ENCODE results near the gene SNTG2.
"Not testable (repeated sequence)": the region's sequence is repeated elsewhere in the genome, so short reads cannot be mapped to it uniquely, and the experiment has no call there.

Gene SNTG2

GRCh38 chr2:1378456-1379150 lies 428.0 kb downstream of the SNTG2 start:
- no peak for DNase-seq
- H3K27me3 Mint-ChIP-seq = no peaks in the 10 kb centered on the region
- H3K9me3 Mint-ChIP-seq = no peaks in the 10 kb centered on the region
- no peaks in the 10 kb centered on the region for H3K4me1 Mint-ChIP-seq (ENCODE audit: low read depth in 2 of 2)
- ATAC-seq (replicated peaks) = no peak
- H3K4me3 Mint-ChIP-seq = no peak overlapping the region
- H3K36me3 Mint-ChIP-seq (ENCODE audit: insufficient read depth) = no peaks in the 10 kb centered on the region
- no peak overlapping the region for H3K27ac Mint-ChIP-seq

GRCh38 chr2:1381644-1382043 lies 431.0 kb downstream of the SNTG2 start:
- ATAC-seq (replicated peaks) = no peak
- H3K4me1 Mint-ChIP-seq (ENCODE audit: low read depth in 2 of 2) = no peaks in the 10 kb centered on the region

DNA sequence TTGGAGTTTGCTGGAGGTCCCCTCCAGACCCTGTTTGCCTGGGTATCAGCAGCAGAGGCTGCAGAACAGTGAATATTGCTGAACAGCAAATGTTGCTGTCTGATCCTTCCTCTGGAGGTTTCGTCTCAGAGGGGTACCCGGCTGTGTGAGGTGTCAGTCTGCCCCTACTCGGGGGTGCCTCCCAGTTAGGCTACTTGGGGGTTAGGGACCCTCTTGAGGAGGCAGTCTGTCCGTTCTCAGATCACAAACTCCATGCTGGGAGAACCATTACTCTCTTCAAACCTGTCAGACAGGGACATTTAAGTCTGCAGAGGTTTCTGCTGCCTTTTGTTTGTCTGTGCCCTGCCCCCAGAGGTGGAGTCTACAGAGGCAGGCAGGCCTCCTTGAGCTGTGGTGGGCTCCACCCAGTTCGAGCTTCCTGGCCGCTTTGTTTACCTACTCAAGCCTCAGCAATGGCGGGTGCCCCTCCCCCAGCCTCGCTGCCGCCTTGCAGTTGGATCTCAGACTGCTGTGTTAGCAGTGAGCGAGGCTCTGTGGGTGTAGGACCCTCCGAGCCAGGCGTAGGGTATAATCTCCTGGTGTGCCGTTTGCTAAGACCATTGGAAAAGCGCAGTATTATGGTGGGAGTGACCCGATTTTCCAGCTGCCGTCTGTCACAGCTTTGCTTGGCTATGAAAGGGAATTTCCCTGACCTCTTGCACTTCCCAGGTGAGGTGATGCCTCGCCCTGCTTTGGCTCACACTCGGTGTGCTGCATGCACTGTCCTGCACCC lies 437.5 kb downstream of the SNTG2 start:
- H3K4me3 Mint-ChIP-seq; H3K27me3 Mint-ChIP-seq; ATAC-seq (replicated peaks): not testable (repeated sequence)

More at GRCh38 chr2:1381644-1382043, 431.0 kb downstream of the SNTG2 start:
- Mint-ChIP-seq H3K27ac (no peak overlapping the region), H3K4me3 (no peak overlapping the region), H3K9me3 (peaks cover 0 to 3% of the 10 kb centered on the region in 2 donors), H3K36me3 (ENCODE audit: insufficient read depth) (no peaks in the 10 kb centered on the region), H3K27me3 (no peaks in the 10 kb centered on the region)
- DNase-seq = no peak

DNA sequence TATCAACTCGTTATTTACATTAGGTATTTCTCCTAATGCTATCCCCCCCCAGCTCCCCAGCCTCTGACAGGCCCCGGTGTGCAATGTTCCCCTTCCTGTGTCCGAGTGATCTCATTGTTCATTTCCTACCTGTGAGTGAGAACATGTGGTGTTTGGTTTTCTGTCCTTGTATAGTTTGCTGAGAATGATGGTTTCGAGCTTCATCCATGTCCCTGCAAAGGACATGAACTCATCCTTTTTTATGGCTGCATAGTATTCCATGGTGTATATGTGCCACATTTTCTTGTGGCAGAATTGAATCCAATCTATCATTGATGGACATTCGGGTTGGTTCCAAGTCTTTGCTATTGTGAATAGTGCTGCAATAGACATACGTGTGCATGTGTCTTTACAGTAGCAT lies 439.5 kb downstream of the SNTG2 start:
- H3K4me3 Mint-ChIP-seq; H3K9me3 Mint-ChIP-seq; H3K27ac Mint-ChIP-seq; H3K36me3 Mint-ChIP-seq (ENCODE audit: insufficient read depth); DNase-seq; H3K4me1 Mint-ChIP-seq (ENCODE audit: low read depth in 2 of 2); ATAC-seq (replicated peaks): not testable (repeated sequence)
- H3K27me3 Mint-ChIP-seq = peaks cover 7 to 10% of the 10 kb centered on the region in 2 donors

More for the DNA sequence above, 437.5 kb downstream of the SNTG2 start:
- H3K27ac Mint-ChIP-seq; H3K9me3 Mint-ChIP-seq; DNase-seq; H3K4me1 Mint-ChIP-seq (ENCODE audit: low read depth in 2 of 2); H3K36me3 Mint-ChIP-seq (ENCODE audit: insufficient read depth): not testable (repeated sequence)

DNA sequence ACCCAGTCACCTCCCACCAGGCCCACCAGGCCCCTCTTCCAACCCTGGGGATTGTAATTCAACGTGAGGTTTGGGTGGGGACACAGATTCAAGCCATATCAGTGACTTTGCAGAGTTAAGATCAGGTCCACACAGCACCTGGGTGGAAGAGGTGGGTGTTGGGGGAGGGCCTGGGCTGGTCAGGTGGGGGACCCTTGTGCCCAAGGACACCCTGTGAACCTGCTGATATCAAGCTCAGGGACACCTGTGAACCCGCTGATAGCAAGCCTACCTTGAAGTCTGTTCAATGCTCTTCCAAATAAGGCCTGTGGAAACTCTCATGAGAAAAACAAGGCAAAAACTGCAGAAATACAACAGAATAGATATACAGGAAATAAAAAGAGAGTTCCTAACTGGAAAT lies 442.7 kb downstream of the SNTG2 start:
- H3K4me3 Mint-ChIP-seq = no peak overlapping the region
- no peaks in the 10 kb centered on the region for H3K36me3 Mint-ChIP-seq (ENCODE audit: insufficient read depth)
- H3K27me3 Mint-ChIP-seq = peaks cover 7 to 28% of the 10 kb centered on the region in 2 donors
- DNase-seq (no peak), ATAC-seq (replicated peaks) (no peak)
- peaks cover 0 to 3% of the 10 kb centered on the region in 2 donors for H3K9me3 Mint-ChIP-seq
- no peak overlapping the region for H3K27ac Mint-ChIP-seq
- H3K4me1 Mint-ChIP-seq (ENCODE audit: low read depth in 2 of 2) = no peaks in the 10 kb centered on the region

DNA sequence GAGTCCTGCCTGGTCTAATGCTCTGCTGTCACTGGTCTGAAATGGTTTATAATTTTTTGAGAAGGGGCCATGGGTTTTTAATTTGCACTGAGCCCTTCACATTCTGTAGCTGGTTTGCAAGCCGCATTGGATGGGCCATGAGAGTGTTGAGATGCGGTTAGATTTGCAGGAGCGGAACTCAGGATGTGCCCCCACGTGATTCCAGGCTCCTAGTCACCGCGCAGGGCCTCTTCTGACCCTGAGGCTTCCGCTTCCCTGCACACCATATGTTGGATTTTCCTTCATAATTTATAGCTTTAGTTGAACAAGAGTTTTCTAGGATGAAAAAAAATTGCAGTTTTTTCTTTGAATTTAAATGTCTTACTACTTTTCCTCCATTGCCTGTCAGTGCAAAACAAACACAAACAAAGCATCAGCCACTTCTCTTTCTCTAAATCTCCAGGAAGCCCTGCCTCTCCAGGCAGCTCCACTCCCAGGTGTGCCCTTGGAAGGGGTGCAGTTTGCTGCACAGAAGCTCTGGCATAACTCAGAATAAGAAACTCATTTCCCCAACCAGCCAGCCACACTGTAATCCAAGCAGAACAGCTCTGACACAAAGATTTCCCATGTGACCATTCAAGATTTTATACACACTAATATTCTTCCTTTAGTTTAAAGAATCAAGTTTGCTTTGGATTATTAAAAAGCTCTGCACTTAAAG lies 444.2 kb downstream of the SNTG2 start:
- Mint-ChIP-seq H3K4me3 (no peak overlapping the region), H3K36me3 (ENCODE audit: insufficient read depth) (no peaks in the 10 kb centered on the region), H3K27ac (no peak overlapping the region), H3K4me1 (ENCODE audit: low read depth in 2 of 2) (no peaks in the 10 kb centered on the region), H3K9me3 (peaks cover 0 to 3% of the 10 kb centered on the region in 2 donors), H3K27me3 (peaks cover 7 to 28% of the 10 kb centered on the region in 2 donors)
- no peak for DNase-seq
- no peak for ATAC-seq (replicated peaks)

- Mint-ChIP-seq H3K27me3 (peaks cover 7 to 28% of the 10 kb centered on the region in 2 donors), H3K27ac (no peak overlapping the region), H3K4me3 (no peak overlapping the region), H3K36me3 (ENCODE audit: insufficient read depth) (no peaks in the 10 kb centered on the region), H3K9me3 (peaks cover 2 to 6% of the 10 kb centered on the region in 2 donors), H3K4me1 (ENCODE audit: low read depth in 2 of 2) (no peaks in the 10 kb centered on the region)
- ATAC-seq (replicated peaks) = no peak
- DNase-seq = no peak
Observed at GRCh38 chr2:1397350-1397749, 446.7 kb downstream of the SNTG2 start.

GRCh38 chr2:1398191-1398590 lies 447.5 kb downstream of the SNTG2 start:
- no peak overlapping the region for H3K4me3 Mint-ChIP-seq
- H3K36me3 Mint-ChIP-seq (ENCODE audit: insufficient read depth) = no peaks in the 10 kb centered on the region
- no peak for ATAC-seq (replicated peaks)
- no peaks in the 10 kb centered on the region for H3K4me1 Mint-ChIP-seq (ENCODE audit: low read depth in 2 of 2)
- H3K9me3 Mint-ChIP-seq = peaks cover 2 to 7% of the 10 kb centered on the region in 2 donors
- peaks cover 7 to 21% of the 10 kb centered on the region in 2 donors for H3K27me3 Mint-ChIP-seq
- no peak overlapping the region for H3K27ac Mint-ChIP-seq
- no peak for DNase-seq

DNA sequence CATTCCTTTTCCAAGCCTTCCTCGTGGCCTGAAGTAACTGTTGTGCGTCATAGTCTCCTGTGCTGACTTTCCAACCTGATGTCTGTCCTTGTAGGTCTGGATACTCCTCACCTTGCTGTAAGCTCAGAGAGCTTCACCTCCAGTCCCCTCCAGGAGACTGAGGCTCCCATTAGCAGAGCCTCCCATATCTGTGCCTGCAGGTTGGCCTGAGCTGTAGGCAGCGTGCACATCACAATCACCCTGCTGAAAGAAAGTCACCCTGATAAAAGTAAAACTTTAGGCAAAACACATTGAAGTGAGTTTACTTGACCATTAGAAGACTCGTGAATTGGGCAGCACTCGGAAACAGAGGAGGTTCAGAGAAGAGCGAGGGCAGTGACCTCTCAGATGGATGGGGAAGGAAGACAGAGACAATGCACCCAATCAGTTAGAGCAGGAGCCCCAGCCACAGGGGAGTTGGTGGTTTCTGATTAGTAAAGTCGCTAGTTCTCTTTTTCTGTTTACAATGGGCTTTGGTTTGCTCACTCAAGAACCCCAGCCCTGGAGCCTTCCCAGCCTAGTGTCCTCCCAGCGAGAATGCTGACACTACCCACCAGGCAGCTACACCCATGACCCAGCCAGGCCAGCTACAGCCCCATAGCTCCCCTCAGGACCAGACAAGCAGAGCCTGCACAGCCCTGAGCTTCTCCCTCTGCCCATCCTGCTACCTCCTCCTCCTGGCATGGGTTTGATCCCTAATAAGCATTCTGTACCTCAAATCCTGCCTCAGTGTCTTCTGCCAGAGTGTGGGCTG lies 450.5 kb downstream of the SNTG2 start:
- DNase-seq (no peak), ATAC-seq (replicated peaks) (no peak)
- Mint-ChIP-seq H3K27me3 (peaks cover 0 to 10% of the 10 kb centered on the region in 2 donors), H3K4me3 (no peak overlapping the region), H3K9me3 (peaks cover 7 to 15% of the 10 kb centered on the region in 2 donors), H3K4me1 (ENCODE audit: low read depth in 2 of 2) (no peaks in the 10 kb centered on the region), H3K27ac (no peak overlapping the region), H3K36me3 (ENCODE audit: insufficient read depth) (no peaks in the 10 kb centered on the region)

DNA sequence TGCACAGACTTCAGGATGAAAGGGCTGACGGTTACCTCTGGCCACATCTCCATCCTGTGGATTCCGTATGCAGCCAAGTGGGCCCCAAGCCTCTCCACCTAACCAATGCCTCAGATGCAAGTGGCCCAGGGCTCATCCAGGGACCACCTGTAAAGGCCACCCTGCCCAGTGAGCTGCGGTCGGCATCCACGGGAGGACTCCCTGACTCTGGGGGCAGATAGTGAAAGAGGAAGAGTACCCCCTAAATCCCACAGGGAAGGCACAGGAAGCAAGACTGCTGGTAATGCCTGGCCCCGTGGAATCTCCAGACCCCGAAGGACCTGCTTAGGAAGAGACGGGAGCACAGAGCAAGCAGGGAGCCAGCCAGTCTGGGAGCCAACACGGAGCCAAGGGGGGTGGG lies 451.4 kb downstream of the SNTG2 start:
- H3K4me1 Mint-ChIP-seq (ENCODE audit: low read depth in 2 of 2) = no peaks in the 10 kb centered on the region
- no peak for ATAC-seq (replicated peaks)
- H3K27me3 Mint-ChIP-seq = peaks cover 0 to 8% of the 10 kb centered on the region in 2 donors
- no peak overlapping the region for H3K4me3 Mint-ChIP-seq
- H3K9me3 Mint-ChIP-seq = peaks cover 7 to 15% of the 10 kb centered on the region in 2 donors
- no peak overlapping the region for H3K27ac Mint-ChIP-seq
- DNase-seq = no peak
- no peaks in the 10 kb centered on the region for H3K36me3 Mint-ChIP-seq (ENCODE audit: insufficient read depth)

DNA sequence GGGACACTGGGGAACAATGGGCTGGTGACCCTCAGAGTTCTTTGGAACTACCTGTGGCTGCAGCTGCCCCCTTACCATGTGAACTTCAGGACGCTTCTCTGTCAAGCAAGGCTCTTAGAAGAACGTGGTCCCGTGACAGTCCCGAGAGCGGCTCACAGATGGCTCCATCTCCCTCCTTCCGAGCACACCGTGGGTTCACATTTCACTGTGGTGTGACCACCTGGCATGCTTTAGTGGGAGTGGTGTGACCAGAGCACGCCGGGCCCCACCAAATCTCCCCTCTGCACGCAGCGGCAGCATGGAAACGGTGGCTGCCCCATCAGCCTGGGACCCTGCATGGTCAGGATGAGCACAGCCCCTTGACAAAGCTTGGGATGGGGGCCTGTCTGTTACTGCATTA lies 452.9 kb downstream of the SNTG2 start:
- H3K36me3 Mint-ChIP-seq (ENCODE audit: insufficient read depth) = no peaks in the 10 kb centered on the region
- no peak overlapping the region for H3K4me3 Mint-ChIP-seq
- no peak for ATAC-seq (replicated peaks)
- H3K4me1 Mint-ChIP-seq (ENCODE audit: low read depth in 2 of 2) = no peaks in the 10 kb centered on the region
- H3K27me3 Mint-ChIP-seq = no peaks in the 10 kb centered on the region
- DNase-seq = no peak
- H3K9me3 Mint-ChIP-seq = peaks cover 7 to 15% of the 10 kb centered on the region in 2 donors
- H3K27ac Mint-ChIP-seq = no peak overlapping the region

DNA sequence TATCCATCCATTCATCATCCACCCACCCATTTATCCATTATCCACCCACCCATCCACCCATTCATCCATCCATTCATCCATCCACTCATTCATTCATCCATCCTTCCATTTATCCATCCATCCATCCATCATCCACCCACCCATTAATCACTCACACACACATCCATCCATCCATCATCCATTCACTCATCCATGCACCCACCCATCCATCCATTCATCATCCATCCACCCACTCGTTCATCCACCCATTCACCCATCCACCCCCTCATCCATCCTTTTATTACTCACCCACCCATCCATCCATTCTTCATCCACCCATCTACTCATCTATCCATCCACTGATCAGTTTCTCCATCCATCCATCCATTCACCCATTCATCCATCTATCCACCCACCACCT lies 454.5 kb downstream of the SNTG2 start:
- no peaks in the 10 kb centered on the region for H3K4me1 Mint-ChIP-seq (ENCODE audit: low read depth in 2 of 2)
- DNase-seq = no peak
- H3K9me3 Mint-ChIP-seq = peaks cover 7 to 15% of the 10 kb centered on the region in 2 donors
- ATAC-seq (replicated peaks) = no peak
- no peak overlapping the region for H3K27ac Mint-ChIP-seq
- no peaks in the 10 kb centered on the region for H3K27me3 Mint-ChIP-seq
- H3K36me3 Mint-ChIP-seq (ENCODE audit: insufficient read depth) = no peaks in the 10 kb centered on the region
- no peak overlapping the region for H3K4me3 Mint-ChIP-seq

DNA sequence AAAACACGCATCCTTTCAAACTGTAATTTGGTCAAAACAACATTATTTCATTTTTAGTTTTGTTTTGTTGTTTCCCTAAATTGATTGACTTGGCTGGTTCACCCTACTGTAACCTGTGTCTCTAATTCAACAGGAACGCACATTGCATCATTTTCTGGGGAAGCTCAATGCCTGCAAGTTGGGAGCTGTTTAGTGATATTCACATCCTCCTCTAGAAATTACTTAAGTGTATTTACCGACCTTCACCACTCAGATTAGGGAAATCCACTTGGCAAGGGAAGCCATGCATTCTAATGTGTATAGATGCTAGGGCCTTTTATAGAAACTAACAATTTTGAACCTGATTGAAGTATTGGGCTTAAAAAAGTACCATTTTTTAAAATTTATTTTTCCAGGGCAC lies 455.3 kb downstream of the SNTG2 start:
- Mint-ChIP-seq H3K4me3 (no peak overlapping the region), H3K4me1 (ENCODE audit: low read depth in 2 of 2) (no peaks in the 10 kb centered on the region), H3K27ac (no peak overlapping the region), H3K9me3 (peaks cover 7 to 15% of the 10 kb centered on the region in 2 donors), H3K36me3 (ENCODE audit: insufficient read depth) (no peaks in the 10 kb centered on the region), H3K27me3 (no peaks in the 10 kb centered on the region)
- ATAC-seq (replicated peaks) (no peak), DNase-seq (no peak)
